CD4-positive, alpha-beta T cell treated with Interleukin-4 for 4 hours (primary cell): ENCODE data around the gene SENP1.
A peak's percentile ranks its signal among the peaks of the same experiment; 100 is the strongest.
"Not testable (repeated sequence)": the region's sequence is repeated elsewhere in the genome, so short reads cannot be mapped to it uniquely, and the experiment has no call there.

Source experiments
- DNase-seq: peaks from one replicate; pipeline ENCODE4 v3.0.0-alpha.2; 2020

Gene SENP1

DNA sequence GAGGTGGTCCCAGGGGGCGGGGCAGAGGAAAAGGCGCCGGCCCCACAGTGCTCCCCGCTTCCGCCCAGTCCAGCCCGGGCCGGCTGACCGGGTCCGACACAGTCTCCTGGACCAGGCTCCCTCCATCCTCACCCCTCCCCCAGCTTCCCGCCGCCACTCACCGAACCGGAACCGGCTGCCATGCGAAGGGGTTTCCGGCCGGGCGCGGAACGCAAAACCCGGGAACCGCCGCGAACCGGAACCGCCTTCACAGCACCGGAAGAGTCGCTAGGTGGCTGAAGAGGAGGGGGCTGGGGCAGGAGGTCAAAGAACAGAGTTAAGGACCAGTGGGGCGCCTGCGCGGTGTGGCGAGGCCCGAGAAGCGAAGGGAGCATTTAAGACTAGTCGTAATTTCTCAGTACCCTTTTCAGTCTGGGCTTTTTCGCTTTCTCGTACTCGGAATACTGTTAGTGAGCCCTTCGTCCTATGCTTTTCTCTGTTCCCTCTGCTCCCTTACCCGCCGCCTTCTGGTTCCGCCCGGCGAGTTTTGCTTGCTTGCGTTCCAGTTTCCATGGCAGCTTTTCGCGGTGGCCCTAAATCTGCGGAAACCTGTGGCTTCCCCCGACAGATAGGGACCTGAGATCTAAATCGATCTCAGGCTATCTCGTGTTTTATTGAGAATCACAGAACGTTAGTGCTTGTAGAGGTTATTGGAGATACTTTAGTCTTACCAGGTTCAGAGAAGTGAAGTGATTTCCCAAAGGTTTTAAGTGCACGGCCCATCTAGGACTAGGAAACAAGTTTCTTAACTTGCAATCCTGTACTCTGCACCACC, at the start of gene SENP1:
Gene SENP1 (minus strand): TSS at position 213 of the 814 bp plus-strand sequence. CDS start 4,607 bp downstream, outside the sequence.
- peak; percentile 90 for DNase-seq

DNA sequence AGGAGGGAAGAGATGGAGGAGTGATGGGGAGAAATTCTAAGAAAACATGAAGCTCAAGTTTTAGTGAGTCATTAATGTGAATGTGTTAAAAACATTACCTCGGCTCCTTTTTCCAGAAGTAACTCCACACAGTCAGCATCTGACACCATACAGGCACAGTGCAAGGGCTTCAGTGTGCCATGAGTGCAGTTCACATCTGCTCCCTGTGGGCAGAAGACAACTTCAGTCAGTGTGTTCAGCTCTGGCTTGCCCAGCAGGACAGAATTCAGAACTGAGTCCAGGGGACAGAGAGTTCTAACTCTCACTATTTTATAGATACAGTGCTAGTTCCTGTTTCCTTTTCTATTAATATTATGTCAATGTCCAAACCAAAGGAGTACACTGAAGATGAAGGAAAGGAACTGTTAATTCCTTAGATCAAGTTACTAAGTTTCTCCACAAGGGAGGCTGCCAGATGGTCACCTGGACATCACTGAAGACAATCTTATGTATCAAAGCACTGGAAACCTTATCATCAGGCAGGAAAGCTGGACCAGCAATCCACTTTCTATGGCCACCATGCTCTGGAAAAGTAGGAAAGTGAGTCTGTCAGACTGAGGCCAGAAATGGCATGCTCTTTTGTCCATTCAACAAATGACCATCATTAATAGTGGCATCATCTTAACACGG, 45.4 kb upstream of the SENP1 start:
- no peak for DNase-seq

DNA sequence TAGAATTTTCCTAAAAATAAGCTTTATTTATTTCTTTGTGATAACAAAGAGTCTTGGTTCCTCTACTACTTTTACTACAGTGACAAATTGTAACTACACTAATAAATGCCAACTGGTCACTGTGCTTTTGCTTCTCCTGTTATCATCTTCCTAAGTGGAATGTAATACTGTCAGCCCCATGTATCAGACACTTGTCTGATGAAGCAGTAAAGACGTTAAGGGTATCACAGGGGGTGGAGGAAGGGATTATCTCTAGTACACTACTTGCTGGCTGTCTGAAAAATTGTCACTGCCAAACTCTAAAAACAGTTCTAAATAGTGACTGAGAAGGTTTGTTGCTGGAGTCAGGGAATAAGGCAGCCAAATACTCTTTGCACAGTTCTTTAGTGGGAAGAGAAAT, 40.1 kb upstream of the SENP1 start:
- no peak for DNase-seq

DNA sequence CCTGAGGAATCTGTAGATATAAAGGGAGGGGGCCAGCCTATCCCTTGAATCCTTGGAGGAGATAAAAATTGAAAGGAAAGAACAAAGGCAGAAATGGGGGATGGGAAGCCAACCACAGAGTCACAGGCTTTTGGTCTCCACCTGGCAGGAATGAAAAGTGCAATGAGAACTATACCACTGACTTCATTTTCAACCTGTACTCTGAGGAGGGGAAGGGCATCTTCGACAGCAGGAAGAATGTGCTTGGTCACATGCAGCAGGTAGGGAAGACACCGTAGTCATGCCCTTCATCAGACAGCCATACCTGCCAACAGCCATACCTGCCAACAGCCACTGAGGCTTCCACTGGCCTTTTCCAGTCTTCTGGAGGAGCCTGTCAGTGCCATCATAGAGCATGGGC, 38.0 kb upstream of the SENP1 start:
- no peak for DNase-seq

DNA sequence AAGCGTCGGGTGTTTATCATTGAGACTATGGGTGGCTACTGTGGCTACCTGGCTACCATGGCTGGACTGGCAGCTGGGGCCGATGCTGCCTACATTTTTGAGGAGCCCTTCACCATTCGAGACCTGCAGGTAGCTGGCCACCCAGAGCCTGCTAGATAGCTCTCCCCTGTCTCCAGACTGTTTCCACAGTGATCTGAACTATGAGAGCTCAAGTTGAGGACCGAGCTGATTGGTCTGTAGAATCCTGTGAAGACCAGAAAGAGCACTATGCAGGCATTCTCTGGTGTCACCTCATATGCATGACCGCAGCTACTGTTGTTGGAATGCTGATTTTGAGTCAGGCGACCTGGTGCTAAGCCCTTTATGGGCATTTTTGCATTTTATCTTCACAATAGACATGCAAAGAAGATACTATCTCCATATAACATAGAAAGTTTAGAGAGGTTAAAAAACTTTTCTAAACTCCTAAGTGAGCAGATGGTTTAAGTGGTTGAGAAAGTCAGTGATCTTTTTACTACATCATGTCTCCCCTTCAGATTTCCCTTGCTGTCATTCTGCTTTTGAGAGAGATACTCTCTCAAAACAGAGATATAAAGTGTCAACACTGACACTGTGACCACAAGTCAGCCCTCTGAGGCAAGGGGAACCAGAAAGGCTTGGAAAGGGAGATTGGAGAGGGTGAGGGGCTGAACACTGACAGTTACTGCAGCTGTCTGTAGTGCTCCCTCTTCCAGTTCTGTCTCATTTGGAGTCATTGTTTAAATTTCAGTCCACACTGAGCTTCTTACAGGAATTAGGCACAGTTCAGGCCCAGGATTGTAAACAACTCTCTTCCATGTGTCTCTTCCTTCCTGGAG, 37.2 kb upstream of the SENP1 start:
- DNase-seq = no peak

DNA sequence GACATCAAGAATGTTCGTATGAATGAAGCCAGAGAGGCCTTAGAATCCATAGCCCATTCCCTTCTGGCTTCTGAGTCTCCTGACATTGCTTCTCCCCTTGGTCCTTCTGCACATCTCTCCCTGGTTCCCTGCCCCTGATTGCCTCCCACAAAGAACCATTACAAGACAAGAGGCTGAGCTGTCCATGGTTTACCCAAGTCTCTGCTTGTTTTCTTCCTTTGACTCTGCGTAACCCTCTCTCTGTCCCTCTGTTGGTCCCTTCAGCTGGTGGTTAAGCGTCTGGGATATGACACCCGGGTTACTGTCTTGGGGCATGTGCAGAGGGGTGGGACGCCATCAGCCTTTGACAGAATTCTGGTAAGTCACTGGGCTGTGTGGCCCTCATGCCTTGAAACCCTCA, 29.1 kb upstream of the SENP1 start:
- DNase-seq = no peak

DNA sequence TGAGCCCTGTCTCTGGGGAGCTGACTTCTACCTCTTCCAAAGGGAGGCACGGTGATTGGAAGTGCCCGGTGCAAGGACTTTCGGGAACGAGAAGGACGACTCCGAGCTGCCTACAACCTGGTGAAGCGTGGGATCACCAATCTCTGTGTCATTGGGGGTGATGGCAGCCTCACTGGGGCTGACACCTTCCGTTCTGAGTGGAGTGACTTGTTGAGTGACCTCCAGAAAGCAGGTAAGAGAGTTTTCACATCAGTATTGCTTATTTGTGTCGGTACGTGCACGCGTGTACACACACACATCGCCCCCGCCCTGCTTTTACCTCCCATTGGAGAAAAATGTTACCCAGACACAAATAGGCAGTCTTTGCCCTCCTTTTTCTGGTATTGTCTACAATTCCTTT, 26.9 kb upstream of the SENP1 start:
- DNase-seq = no peak

DNA sequence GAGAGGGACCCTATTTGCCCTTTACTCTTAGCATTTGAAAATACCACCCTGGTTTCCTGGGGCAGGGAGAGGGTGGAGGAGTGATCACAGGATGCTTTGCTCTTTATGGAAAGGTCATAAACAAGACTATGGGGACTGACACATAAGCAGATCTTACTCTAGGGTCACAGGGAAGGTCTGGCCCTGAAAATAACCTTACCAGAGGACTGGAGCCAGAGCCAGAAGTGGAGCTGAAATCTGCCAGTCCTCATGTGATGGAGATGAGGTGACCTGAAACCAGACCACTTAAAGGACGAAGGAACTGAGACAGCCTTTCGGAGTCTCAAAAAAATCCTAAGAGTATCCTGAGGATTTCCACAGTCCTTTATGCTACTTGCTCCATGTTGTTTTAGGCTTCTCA, 25.6 kb upstream of the SENP1 start:
- DNase-seq = no peak

DNA sequence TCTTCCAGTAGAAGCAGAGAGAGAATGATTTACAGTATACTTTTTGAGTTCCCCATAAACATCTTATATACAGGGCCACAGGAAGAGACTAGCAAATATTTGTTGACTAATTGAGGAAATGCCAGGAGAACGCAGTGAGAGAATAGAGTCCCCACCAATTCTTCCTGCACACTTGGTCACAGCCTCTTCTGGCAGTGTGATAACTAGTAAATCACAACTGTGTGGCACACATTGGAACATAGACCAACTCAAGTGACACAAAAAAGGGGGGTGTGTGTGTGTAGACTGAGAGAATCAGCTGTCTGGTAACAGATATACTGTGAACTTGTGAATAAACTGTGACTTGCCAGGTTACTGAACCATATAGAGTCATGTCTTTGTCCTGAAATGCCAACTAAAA, 23.5 kb upstream of the SENP1 start:
- no peak for DNase-seq

DNA sequence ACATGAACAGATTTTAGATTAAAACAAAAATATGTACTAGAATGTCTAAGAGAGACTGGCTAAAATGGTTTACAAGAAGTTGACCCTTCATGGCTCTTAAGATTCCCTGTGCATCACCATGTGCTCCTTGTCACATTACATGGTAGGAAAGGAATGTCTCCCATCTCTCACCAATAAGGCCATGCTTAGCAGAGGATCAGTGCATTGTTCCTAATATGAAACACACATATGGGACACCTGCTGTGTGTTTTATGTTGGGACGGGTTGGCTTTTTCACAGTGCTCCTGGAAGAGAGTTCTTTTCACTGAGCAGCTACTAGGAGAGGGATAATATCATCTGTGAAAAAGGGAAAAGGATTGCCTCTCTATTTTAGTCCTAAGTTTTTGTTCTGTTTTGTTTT, 22.9 kb upstream of the SENP1 start:
- no peak for DNase-seq

DNA sequence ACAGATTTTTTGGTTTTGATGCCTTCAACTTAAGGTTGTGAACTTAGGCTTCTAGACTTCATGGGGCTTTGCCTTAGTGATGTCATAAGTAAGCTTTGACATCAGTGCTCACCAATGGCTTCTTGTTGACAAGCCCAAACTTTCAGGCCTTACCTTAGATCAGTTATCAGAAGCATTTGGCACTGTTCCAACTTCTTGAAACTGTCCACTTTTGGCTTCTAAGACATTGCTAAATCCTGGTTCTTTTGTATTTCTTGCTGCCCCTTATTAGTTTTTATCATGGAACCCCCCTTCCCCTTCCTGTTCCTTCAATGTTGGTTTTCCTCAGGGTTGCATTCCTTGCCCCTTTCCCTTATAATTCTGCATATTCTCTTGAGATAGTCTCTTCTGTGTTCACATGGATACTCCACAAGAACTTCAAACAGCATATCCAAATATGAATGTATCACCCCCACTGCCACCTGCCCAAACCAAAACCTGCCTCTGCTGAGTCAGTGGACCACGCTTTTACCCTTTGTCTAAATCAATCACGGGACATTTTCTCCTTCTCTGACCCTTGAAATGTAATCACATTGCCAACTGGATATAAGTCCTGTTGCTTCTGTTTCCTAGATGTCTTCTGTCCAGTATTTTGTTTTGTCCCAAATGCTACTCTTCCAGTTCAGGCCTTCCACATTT, 21.2 kb upstream of the SENP1 start:
- DNase-seq = no peak

DNA sequence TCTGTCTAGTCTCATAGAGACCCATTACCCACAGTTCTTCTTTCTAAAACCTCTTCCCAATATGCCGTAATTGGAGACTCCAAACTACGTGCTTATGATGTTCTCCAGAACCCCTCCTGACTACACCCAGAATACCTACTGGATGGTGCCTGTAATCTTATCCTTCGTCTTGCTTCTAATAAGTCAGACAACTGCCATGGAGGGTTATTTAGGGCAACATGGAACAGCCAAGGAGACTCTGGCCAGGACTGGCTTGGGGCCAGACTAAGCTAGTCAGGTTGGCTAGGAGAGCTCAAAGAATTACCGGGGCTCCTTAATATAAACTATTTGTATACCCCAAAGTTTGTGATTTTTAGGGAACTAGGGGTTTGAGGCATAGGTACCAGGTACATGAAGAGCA, 20.1 kb upstream of the SENP1 start:
- no peak for DNase-seq

DNA sequence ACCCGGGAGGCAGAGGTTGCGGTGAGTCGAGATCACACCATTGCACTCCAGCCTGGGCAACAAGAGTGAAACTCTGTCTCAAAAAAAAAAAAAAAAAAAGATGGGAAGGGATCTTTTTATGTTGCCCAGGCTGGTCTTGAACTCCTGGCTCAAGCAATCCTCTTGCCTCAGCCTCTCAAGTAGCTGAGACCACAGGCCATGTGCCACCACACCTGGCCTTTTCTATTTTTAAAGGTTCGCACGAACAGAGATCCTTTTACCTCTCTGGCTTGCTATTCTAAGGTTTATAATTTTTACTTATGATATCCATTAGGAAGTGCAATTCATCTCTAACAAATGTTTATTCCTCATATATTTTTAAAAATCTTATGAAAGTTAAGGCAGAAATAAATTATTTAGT, 19.7 kb upstream of the SENP1 start:
- not testable (repeated sequence) for DNase-seq

DNA sequence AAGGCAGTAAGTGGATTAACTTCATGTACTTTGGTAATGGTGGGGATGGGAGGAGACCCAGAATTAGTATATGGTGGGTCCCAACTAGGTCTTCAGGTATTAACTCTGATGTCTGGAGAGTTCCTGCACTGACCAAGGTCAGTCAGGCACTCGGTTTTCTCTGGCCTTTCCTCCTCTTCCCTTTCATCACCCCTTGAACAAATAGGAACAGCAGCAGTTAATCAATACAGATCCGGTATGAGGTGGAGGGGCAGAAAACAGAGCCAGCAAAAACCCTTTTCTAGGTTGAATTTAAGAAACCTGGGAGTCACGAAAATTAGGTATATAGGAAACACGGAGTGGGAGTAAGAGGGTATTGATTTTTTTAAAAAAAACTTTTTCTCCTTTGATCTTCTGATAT, 17.3 kb upstream of the SENP1 start:
- DNase-seq = no peak

DNA sequence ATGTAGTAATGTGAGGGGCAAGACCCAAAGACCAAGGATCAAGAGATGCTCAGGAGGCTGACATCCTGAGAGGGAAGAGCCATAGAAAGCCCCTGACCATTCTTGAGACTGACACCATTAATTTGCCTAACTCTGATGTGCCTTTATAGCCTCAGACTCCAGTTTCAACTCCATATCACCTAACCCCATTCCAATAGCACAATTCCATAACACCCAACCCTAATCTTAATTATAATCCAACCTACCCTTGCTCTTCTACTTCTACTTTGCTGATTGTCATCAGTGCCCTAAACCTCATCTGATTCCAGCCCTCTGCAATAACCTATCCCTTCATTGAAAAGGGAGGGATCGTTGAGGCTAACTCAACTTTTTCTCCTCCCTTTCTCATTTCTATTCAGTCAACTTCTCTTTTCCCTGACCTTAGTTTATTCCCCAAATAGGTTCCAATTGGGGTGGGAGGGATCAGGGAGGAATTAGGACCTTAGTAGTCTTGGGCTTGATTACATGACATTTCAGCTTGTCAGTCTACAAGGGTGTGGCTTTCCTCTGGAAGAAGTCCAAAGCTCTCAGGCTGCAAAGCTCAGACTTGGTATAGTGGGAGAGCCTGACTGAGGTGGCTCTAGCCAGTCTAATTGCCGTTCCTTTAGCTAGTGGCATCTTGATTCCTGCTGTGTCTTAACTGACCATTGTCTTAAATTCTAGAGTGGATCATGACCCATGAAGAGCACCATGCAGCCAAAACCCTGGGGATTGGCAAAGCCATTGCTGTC, 16.4 kb upstream of the SENP1 start:
- no peak for DNase-seq

DNA sequence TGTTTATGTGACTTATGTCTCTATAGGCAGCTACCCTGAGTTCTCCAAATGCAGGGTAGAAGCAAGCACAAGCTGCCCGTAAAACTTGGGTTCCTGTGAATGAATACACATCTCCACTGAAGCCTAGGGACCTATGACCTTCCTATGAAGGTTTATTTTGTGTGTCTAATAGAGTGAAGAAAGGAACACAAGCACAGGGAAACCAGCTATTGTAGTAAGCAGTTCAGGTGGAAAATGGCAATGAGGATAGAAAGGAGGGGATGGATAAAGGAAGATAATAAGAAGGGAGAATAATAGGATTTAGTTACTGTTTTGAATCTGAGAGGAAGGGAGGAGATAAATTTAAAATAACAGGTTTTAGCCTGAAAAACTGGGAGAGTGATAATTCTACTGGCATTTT, 15.6 kb upstream of the SENP1 start:
- DNase-seq = no peak

DNA sequence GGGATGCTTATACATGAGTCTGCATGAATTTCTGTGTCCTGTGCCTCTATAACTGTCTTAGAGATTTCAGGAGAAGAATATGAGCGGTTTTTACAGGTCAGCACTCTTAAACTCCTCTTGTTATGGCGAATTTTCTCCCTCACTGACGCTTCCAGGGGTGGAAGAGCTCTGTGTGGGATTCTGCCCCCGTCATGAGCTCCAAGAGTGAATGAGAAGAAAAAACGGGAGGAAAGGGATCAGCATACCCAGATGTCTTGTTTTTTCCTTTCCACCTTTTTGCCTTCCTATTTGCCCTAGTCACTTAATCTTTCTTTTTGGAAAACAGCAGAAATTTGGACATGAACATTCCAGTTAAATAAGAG, 13.9 kb upstream of the SENP1 start:
- no peak for DNase-seq

DNA sequence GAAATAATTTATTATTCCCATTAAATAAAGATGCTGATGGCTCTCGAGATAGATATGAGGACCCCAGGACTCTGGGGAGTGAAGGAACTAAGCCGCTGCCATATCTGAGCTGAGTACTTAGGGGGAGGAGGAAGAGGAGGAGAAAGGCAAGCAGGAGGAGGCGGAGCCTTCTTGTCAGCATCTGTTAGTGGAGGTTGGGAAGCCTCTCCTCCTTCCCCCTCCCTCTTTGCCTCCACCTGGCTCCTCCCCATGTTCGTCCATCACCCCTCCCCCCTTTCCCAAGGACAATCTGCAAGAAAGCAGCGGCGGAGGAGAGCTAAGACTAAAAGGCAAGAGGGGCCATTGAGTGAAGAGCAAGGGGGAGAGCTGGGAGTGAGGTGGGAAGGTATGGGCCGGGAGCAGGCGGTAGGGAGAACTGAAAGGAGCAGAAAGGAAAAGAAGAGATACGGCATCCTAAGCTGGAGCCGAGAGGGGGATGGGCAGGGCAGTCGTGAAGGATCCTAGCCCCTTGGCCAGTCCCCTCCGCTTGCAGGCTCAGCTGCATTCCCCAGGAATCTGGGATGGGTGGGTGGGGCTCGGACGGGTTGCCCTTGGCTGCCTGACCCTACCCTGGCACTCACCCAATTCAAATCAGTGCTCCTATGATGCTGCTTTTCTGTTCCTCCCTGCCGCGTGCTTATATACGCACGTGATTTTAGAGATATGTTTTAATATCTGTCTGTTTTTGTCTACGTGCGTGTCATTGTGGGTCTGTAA, 13.4 kb upstream of the SENP1 start, which contains the start of gene PFKM:
Gene PFKM (plus strand): TSS at position 287 of the 756 bp plus-strand sequence. CDS start 3,411 bp downstream, outside the sequence.
- peak; percentile 66 for DNase-seq

DNA sequence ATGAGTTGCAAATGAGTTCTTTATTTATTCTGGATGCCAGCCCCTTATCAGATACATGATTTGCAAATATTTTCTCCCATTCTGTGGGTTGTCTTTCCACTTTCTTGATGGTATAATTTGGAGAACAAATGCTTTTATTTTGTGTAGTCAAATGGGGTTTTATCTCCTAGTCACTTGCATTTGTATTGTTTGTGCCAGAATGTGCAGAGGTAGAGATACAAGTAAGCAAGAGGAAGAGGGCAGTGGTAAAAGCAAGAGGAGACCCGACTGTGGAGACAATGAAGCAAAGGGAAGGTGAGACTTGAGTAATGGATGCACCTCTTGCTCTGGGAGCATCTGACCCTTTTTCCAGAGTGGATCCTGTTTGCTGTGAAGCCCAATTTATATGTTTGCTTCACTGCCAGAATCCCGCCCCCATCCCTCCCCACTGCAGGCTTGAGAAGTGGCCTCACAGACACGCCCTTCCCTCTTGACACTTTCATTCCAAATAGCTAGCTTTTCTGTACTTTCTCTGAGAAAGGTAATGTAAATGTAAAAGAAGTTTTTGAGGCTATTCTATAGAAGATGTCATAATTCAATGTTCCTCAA, 12.5 kb upstream of the SENP1 start:
- DNase-seq = no peak

DNA sequence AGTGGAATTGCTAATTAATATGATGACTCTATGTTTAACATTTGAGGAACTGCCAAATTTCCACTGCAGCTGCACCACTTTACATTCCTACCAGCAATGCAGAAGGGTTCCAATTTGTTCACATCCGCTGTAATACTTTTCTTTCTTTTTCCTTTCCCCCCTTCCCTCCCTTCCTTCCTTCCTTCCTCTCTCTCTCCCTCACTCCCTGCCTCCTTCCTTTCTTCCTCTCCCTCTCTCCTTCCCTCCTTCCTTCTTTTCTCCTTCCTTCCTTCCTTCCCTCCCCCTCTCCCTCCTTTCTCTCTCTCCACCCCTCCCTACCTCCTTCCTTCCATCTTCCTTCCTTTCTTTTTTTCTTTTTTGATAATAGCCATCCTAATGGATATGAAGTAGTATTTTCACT, 10.1 kb upstream of the SENP1 start:
- no peak for DNase-seq

DNA sequence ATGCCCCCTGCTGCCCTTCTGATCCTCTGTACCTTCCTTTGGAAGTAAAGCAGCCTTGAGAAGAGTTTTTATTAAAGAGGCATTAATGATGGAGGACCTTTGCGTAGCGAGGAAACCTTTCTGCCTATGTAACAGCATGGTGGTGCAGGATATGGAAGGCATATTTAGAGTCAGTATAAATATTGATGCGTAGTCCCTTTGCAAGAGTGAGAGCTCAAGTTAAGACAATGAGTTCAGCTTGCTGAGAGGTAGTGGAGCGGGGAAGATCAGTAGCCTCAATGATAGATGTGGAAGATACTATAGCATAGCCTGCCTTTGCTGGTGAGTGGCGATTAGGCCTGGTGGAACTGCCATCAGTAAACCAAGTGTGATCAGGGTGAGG, 5.4 kb upstream of the SENP1 start:
- not testable (repeated sequence) for DNase-seq
